Calu3 (cell line): ENCODE results near the gene FLT4. TPM values are rescaled to one million over a fixed set of nuclear protein-coding genes. Genes with fewer than 3 reads are reported as not detected.
A peak's percentile ranks its signal among the peaks of the same experiment; 100 is the strongest.

Source experiments
- BruUV-seq: library from RNA; stranded (reverse); fragments of 400-500 nt; replicated peaks from 2 replicates; lab custom pipeline; 2021; lab: Mats Ljungman, UMichigan
- CTCF ChIA-PET: fragments of 300-600 bp; sonication (Branson Sonifier 250); formaldehyde crosslinking; loops from one replicate; lab custom pipeline; 2022; ENCODE audit warnings: antibody characterized with exemption; lab: Charles Lee
- DNase-seq: peaks from one replicate; pipeline ENCODE4 v3.0.0; 2022
- H3K27ac Mint-ChIP-seq: one replicate; pipeline ENCODE4 v1.8.0; 2022; ENCODE audit warnings: mixed read lengths; ENCODE audit not compliant: unreplicated experiment
- H3K27me3 Mint-ChIP-seq: one replicate; pipeline ENCODE4 v1.8.0; 2022; ENCODE audit warnings: mixed read lengths; ENCODE audit not compliant: unreplicated experiment
- H3K36me3 Mint-ChIP-seq: one replicate; pipeline ENCODE4 v1.8.0; 2022; ENCODE audit warnings: mild to moderate bottlenecking, moderate library complexity, mixed read lengths; ENCODE audit not compliant: insufficient read depth, unreplicated experiment
- H3K4me1 Mint-ChIP-seq: one replicate; pipeline ENCODE4 v1.8.0; 2022; ENCODE audit warnings: mild to moderate bottlenecking, low read depth, mixed read lengths; ENCODE audit not compliant: unreplicated experiment
- H3K4me3 Mint-ChIP-seq: one replicate; pipeline ENCODE4 v1.8.0; 2022; ENCODE audit warnings: mild to moderate bottlenecking, low read depth, moderate library complexity, mixed read lengths; ENCODE audit not compliant: unreplicated experiment
- H3K9me3 Mint-ChIP-seq: one replicate; pipeline ENCODE4 v1.8.0; 2022; ENCODE audit warnings: low read depth, mixed read lengths; ENCODE audit not compliant: unreplicated experiment
- intact Hi-C: fragments of 100-400 bp; cut with micrococcal nuclease; formaldehyde crosslinking; loops from one replicate; pipeline ENCODE4 v1.10.0; 2022; ENCODE audit not compliant: unreplicated experiment
- total RNA-seq: library from RNA; stranded (reverse); gene quantifications from 2 replicates; pipeline ENCODE4 v1.2.3, GENCODE V29; 2022
- TF ChIP-seq, protein P1 (sequence below): fragments of 200-600 bp; IDR thresholded peaks from one replicate; pipeline ENCODE4 v1.8.0; 2022; ENCODE audit warnings: antibody characterized with exemption; ENCODE audit not compliant: unreplicated experiment

The FLT4 gene
- total RNA-seq, 1 experiment from 2014 or later = not detected

DNA sequence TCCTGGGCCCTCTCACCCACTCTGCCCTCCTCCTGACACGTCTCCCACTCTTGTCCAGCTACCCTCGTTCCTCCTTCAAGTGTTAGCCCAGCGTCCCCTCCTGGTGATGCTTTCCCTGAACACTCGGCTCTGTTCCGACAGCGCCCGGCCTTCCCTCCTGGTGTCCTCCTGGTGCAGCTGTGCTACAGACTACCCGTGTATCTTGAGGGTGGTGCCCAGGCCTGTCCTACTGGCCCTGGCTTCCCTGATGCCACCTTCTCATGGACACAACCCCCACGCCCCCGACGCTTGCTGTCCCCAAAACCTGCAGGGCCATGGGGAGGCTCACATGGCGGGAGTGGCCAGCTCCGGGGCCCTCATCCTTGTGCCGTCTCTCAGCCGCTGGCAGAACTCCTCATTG lies 36.7 kb downstream of the FLT4 start:
- TF ChIP-seq, protein P1, sequence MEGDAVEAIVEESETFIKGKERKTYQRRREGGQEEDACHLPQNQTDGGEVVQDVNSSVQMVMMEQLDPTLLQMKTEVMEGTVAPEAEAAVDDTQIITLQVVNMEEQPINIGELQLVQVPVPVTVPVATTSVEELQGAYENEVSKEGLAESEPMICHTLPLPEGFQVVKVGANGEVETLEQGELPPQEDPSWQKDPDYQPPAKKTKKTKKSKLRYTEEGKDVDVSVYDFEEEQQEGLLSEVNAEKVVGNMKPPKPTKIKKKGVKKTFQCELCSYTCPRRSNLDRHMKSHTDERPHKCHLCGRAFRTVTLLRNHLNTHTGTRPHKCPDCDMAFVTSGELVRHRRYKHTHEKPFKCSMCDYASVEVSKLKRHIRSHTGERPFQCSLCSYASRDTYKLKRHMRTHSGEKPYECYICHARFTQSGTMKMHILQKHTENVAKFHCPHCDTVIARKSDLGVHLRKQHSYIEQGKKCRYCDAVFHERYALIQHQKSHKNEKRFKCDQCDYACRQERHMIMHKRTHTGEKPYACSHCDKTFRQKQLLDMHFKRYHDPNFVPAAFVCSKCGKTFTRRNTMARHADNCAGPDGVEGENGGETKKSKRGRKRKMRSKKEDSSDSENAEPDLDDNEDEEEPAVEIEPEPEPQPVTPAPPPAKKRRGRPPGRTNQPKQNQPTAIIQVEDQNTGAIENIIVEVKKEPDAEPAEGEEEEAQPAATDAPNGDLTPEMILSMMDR = no peak
- Mint-ChIP-seq H3K27ac (no peak overlapping the region), H3K4me1 (no peaks in the 10 kb centered on the region), H3K4me3 (no peak overlapping the region), H3K27me3 (peaks cover 59% of the 10 kb centered on the region), H3K9me3 (no peaks in the 10 kb centered on the region), H3K36me3 (no peaks in the 10 kb centered on the region)
- intact Hi-C loops = loop anchor here (5.0 kb wide), 1 partner anchor 105 kb away; no protein-coding TSS in a partner anchor
- DNase-seq = no peak
- BruUV-seq = no TSS peak
- CTCF ChIA-PET = interaction anchor here (1.6 kb wide), 1 partner anchor 58 kb away, joined by 20 read pairs; no protein-coding TSS in a partner anchor

DNA sequence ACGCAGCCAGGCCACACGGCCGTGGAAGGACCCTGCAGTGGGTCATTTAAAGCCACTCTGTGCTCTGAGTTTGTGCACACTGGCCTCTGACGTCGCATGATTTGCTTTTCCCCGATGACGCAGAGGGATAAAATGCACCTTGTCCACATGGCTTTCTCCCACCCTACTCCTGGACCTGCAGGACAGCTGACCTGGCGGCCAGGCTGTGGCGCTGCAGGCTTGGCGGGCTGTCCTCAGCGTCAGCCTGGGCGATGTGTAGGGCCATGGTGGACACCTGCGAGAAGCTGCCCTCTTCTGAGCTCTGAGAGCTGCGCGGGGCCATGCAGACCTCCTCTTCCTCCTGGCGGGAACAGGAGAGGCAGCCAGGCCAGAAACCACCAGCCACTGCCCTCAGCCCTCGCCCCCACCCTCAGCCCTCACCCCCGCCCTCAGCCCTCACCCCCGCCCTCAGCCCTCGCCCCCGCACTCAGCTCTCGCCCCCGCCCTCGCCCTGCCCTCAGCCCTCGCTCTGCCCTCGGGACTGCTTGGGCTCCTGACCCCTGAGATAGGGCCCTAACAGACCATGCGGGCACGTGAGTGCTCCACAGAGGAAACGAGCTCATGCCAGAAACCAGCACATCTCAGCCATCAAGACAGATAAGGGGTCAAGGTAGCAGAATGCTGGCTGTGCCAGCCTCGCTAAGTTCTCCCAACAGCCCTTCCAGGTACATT lies 38.1 kb downstream of the FLT4 start:
- Mint-ChIP-seq H3K4me3 (no peak overlapping the region), H3K9me3 (no peaks in the 10 kb centered on the region), H3K4me1 (peaks cover 2% of the 10 kb centered on the region), H3K27ac (no peak overlapping the region), H3K27me3 (peaks cover 58% of the 10 kb centered on the region), H3K36me3 (no peaks in the 10 kb centered on the region)
- DNase-seq = peak; percentile 84
- TF ChIP-seq, protein P1 = peak; percentile 62
- intact Hi-C loops = loop anchor here (1.0 to 5.0 kb wide), 2 partner anchors 59 to 106 kb away; no protein-coding TSS in a partner anchor
- CTCF ChIA-PET = interaction anchor here (0.6 to 1.6 kb wide), 14 partner anchors 11 to 444 kb away, joined by 3 to 22 read pairs (median 4); no protein-coding TSS in a partner anchor
- BruUV-seq = no TSS peak

DNA sequence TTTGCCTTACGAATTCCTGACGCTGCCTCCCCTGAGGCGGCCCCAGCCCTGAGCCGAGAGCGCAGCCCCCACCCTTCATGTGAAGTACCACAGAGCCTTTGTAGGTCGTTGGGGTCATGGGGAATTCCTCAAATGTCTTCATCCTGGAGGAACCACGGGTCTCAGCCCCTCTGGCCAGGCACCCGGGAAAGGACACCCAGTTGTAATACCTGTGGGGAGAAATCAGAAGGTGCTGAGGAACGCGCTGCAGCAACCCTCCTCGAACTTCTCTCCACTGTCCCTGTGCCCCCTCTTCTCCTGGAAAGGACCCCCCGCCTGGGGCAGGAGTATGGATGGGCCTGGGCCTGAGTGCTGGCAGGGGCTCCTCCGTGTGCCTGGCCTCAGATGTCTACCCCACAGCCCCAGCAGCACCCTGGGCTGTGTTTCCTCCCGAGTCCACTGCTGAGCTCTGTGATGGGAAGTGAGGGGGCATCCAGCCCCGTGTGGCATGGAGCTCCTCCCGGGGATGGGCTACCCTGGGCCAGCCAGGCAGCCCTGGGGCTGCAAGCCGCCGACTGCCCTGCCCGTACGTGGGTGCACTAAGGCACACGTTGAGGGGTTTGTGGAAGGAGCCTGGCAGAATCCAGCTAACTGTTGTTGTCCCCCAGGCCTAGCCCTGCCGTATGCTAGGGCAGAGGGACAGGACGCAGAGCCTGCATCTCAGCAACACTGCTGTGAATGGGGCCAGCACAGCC lies 39.4 kb downstream of the FLT4 start:
- Mint-ChIP-seq H3K4me3 (no peak overlapping the region), H3K36me3 (no peaks in the 10 kb centered on the region), H3K27me3 (peaks cover 58% of the 10 kb centered on the region), H3K9me3 (no peaks in the 10 kb centered on the region), H3K27ac (no peak overlapping the region), H3K4me1 (peaks cover 7% of the 10 kb centered on the region)
- no TSS peak for BruUV-seq
- intact Hi-C loops = loop anchor here (5.0 to 10.0 kb wide), 3 partner anchors 107 to 493 kb away; partner anchors contain the start of gene MAPK9
- no peak for DNase-seq
- TF ChIP-seq, protein P1 = no peak
- CTCF ChIA-PET = no interaction called here

DNA sequence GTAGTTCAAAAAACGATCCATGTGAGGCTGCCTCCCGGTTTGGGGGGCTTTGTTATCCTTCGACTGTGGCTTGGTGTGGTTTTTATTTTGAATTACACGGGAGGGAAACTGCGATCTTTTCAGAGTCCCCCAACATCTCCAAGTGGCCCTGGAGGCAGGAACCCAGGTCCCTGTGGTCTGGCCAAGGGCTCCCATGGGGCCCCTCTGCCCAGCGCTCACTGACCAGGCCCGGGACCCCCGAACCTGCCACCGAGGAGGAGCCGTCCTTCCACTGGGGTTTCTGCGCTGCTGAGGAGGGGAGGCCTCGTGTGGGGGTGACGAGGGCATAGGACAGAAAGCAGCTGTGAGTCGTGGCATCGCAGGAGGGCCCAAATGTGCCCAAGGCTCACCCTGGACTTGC lies 40.0 kb downstream of the FLT4 start:
- peaks cover 7% of the 10 kb centered on the region for H3K4me1 Mint-ChIP-seq
- intact Hi-C loops = loop anchor here (5.0 to 10.0 kb wide), 2 partner anchors 315 to 492 kb away; partner anchors contain the start of gene MAPK9
- H3K4me3 Mint-ChIP-seq = no peak overlapping the region
- H3K36me3 Mint-ChIP-seq = no peaks in the 10 kb centered on the region
- DNase-seq = no peak
- BruUV-seq = no TSS peak
- H3K9me3 Mint-ChIP-seq = no peaks in the 10 kb centered on the region
- no peak overlapping the region for H3K27ac Mint-ChIP-seq
- TF ChIP-seq, protein P1 = no peak
- peaks cover 58% of the 10 kb centered on the region for H3K27me3 Mint-ChIP-seq
- CTCF ChIA-PET = no interaction called here
